GM10266 (cell line): Measurements from ENCODE around the gene UNC45A.

Experiments
- DNase-seq: peaks from one replicate; pipeline ENCODE4 v3.0.0; 2012; ENCODE audit errors: extremely low spot score
- TF ChIP-seq, protein P1 (sequence below): IDR thresholded peaks from 2 replicates; pipeline ENCODE4 v1.5.1; 2012; ENCODE audit warnings: mild to moderate bottlenecking, low read depth; ENCODE audit not compliant: control insufficient read depth, insufficient read depth; ENCODE audit errors: missing control alignments

UNC45A gene

DNA sequence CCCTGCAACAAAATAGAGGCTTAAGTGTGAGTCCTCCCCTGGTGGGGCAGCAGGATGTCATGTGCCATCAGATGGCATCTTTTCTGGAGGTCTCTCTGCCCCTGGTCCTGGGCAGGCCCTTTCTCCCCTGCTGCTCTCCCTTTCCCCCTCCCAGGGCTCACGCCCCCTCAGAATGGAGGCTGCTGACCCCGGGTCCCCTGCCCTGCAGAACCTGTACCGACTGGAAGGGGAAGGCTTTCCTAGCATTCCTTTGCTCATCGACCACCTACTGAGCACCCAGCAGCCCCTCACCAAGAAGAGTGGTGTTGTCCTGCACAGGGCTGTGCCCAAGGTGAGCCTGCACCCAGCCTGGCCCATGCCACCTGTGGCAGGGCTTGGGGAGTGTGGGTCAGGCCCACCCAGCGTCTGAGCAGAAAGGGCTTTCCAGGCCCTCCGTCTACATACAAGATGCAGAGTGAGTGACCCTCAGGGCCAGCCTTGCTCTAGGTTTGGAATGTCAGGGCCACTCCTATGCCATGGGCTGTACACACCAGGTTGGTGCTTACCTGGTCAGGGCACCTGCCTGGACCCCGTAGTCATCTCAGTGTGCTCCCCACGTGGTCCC is 43.6 kb upstream of the UNC45A start:
- TF ChIP-seq, protein P1, sequence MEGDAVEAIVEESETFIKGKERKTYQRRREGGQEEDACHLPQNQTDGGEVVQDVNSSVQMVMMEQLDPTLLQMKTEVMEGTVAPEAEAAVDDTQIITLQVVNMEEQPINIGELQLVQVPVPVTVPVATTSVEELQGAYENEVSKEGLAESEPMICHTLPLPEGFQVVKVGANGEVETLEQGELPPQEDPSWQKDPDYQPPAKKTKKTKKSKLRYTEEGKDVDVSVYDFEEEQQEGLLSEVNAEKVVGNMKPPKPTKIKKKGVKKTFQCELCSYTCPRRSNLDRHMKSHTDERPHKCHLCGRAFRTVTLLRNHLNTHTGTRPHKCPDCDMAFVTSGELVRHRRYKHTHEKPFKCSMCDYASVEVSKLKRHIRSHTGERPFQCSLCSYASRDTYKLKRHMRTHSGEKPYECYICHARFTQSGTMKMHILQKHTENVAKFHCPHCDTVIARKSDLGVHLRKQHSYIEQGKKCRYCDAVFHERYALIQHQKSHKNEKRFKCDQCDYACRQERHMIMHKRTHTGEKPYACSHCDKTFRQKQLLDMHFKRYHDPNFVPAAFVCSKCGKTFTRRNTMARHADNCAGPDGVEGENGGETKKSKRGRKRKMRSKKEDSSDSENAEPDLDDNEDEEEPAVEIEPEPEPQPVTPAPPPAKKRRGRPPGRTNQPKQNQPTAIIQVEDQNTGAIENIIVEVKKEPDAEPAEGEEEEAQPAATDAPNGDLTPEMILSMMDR, result no peak
- DNase-seq, result no peak

DNA sequence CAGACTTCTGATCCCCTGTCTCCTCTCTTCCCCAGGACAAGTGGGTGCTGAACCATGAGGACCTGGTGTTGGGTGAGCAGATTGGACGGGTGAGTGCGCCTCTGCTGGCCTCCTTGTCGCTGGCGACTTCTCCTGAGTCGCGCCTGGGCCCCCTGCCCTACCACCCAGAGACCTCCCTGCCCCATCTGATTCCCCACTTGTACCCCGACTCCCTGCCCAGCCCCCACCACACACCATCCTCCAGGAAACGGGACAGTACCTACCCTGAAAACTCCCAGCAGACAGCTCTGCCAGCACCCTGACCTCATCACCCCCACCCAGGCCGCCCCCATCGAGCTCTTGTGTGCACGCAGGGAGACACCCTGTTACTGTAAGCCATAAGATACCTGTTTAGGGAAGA is 43.1 kb upstream of the UNC45A start:
- TF ChIP-seq, protein P1, result no peak
- DNase-seq, result no peak

DNA sequence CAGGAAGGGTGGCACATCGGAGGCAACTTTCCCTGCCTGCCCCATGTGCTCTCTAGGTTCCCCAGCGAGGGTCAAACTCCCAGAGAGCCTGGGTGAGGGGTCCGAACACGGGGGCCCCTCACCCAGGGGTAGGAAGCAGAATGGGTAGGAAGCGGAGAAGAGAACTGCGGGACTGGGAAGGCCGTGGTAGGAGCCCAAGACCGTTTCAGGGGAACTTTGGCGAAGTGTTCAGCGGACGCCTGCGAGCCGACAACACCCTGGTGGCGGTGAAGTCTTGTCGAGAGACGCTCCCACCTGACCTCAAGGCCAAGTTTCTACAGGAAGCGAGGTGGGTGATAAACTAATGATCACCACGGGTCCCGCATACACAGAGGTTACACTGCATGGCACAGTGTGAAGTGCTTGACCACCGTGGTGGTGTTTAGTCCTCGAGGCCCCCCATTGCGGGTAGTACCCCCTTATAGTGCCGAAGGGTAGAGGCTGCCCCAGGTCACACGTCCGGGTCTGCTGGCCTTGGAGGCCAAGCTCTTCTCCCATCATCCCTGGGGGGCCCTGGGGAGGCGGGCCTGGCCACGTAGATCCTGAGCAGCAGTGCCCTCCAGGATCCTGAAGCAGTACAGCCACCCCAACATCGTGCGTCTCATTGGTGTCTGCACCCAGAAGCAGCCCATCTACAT is 42.4 kb upstream of the UNC45A start:
- no peak for DNase-seq
- TF ChIP-seq, protein P1, result no peak

DNA sequence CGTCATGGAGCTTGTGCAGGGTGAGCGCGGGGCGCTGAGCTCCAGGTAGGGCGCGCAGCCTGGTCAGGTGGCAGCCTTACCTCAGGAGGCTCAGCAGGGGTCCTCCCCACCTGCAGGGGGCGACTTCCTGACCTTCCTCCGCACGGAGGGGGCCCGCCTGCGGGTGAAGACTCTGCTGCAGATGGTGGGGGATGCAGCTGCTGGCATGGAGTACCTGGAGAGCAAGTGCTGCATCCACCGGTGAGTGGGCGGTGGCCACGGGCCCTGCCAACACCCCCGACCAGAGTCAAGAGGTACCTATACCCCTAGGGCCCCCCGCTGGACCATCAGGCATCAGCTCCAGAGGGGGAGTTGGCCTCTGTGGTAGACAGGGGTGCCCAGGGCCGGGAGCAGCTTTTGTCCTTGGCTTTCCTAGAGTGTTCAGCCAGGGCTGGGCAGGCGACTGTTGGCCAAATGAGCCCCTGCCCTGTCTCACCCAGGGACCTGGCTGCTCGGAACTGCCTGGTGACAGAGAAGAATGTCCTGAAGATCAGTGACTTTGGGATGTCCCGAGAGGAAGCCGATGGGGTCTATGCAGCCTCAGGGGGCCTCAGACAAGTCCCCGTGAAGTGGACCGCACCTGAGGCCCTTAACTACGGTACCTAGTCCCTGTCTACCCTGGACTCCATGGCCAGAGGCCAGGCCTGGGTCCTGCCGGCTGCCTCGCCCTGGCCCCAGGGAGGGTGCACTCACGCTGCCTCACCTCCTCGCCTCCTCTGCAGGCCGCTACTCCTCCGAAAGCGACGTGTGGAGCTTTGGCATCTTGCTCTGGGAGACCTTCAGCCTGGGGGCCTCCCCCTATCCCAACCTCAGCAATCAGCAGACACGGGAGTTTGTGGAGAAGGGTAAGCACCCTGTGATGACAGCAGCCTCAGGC is 41.7 kb upstream of the UNC45A start:
- DNase-seq, result no peak
- TF ChIP-seq, protein P1, result peak; percentile 17

DNA sequence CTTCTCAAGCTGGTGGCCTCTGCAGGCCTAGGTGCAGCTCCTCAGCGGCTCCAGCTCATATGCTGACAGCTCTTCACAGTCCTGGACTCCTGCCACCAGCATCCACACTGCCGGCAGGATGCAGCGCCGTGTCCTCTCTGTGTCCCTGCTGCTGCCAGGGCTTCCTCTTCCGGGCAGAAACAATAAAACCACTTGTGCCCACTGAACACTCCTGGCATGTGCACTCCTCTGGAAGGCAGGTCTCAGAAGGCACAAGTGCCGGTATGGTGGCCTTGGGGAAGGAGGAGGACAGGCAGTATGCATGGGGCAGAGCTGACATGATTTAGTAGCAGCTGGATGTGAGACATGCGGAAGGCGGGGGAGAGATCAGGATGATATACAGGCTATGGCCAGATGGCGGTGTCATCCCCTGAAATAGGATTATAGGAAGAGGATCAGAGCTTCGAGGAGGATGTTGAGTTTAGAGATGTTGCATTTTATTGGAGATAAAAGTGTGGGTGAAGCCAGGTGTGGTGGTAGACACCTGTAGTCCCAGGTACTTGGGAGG is 39.4 kb upstream of the UNC45A start:
- DNase-seq, result no peak
- TF ChIP-seq, protein P1, result no peak

DNA sequence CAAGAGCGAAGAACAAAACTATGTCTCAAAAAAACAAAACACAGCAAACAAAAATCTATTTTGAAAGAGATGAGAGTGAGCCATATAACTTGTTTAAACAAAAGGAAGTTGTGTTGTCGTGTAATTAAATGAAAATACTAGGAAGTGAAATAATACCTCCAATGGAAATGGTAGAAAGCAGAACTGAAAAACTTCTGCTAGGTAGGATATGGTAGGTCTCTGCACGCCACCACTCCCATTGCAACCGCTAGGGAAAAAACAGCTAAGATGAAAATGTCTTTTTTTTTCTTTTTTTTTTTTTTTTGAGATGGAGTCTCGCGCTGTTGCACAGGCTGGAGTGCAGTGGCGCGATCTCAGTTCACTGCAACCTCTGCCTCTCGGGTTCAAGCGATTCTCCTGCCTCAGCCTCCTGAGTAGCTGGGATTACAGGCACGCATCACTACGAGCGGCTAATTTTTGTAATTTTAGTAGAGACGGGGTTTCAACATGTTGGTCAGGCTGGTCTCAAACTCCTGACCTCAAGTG is 37.9 kb upstream of the UNC45A start:
- DNase-seq, result peak; percentile 59
